Right lobe of liver (tissue), 4 donors: ENCODE results near the gene GPC5.

Experiments
- CTCF ChIP-seq, 4 donors: fragments of 200-600 bp in 3 of 4; fragments of 450-650 bp in 1 of 4; IDR thresholded peaks; one replicate each; pipeline versions ENCODE4 v1.5.1 to v1.8.0; 2016 to 2022; ENCODE audit warnings: antibody characterized with exemption in 4 of 4, mild to moderate bottlenecking in 2 of 4
- POLR2A ChIP-seq: fragments of 450-650 bp; IDR thresholded peaks from one replicate; pipeline ENCODE4 v1.6.1; 2017; ENCODE audit warnings: antibody characterized with exemption, mild to moderate bottlenecking
- donor health status: DM: no; HTN: no; CAD: no.
- donor health status: DM: no; HTN: no; CAD: no.
- donor health status: DM: no; HTN: yes; CAD: no.

DNA sequence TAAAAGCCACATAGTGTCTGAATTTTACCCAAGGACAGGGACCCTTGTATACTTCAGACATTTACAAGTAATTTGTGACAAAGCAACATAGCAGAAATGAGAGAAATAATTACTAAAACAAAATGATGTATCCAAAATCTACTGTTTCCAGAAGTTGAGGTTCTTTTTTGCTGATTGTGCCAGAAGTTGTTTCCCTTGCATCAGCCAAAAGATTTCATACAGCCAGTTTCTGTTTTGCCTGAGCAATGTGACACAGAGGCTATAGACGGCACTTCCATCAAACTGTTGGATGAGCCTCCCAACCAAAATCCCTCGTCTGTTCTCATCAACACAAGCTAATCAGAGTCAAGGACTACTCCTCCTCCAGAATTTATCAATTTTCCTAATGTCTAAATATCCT lies 915.0 kb downstream of the GPC5 start:
- TF ChIP-seq CTCF (IDR thresholded peaks at IDR 0.05) (no peak), POLR2A (no peak)
